VCaP (cell line): ENCODE measurements around the gene MKX.

Source experiments
- H3K27ac ChIP-seq: fragments of 450-650 bp; 2 replicates; pipeline ENCODE4 v1.5.1; 2017
- TF ChIP-seq, protein P1 (sequence below): fragments of 450-650 bp; conservative IDR thresholded peaks from 2 replicates; pipeline ENCODE4 v1.5.1; 2017; ENCODE audit warnings: mild to moderate bottlenecking, moderate library complexity

Gene MKX

DNA sequence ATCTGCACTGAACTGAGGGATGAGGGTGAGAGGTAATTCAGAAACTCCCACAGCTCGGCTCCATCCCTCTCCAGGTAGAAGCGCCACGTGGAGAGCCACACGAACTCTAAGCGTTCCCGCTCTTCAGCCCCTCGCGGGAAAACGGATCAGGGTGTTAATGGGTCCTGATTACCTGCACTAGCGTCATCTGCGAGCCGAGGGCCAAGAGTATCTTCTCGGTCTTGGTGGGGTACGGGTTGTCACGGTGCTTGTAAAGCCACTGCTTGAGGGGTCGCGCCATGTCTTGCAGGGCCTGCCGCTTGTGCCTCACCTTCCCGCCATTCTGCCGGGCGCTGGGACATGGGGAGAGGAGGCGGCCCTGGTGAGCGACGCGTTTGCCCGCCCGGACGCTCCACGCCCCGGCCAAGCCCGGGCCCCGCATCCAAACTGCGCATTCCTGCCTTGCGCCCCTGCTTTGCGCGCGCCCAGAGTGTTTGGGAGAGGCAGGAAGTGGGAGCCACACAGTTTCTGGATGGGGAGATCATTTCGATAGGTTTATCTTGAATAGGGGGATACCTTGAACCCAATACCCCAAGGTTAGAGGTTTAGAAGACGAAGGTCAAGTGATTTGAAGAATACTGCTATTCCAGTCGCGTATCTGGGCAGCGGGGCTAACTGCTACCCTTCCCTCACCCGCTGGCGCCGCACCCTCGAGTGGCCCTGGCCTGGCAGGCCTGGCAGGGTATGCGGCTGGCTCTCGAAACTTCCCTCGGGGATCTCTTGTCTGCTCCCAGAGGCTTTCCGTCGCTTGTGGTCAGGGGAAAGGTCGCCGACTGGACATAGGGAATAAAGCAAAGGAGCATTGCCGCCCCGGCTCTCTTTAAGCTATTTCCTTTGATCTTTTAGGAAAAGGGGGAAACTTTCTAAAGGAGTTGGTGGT, 4.2 kb downstream of the MKX start:
- H3K27ac ChIP-seq, result peak overlapping the region; percentile 93
- TF ChIP-seq, protein P1, sequence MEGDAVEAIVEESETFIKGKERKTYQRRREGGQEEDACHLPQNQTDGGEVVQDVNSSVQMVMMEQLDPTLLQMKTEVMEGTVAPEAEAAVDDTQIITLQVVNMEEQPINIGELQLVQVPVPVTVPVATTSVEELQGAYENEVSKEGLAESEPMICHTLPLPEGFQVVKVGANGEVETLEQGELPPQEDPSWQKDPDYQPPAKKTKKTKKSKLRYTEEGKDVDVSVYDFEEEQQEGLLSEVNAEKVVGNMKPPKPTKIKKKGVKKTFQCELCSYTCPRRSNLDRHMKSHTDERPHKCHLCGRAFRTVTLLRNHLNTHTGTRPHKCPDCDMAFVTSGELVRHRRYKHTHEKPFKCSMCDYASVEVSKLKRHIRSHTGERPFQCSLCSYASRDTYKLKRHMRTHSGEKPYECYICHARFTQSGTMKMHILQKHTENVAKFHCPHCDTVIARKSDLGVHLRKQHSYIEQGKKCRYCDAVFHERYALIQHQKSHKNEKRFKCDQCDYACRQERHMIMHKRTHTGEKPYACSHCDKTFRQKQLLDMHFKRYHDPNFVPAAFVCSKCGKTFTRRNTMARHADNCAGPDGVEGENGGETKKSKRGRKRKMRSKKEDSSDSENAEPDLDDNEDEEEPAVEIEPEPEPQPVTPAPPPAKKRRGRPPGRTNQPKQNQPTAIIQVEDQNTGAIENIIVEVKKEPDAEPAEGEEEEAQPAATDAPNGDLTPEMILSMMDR, result no peak

- no peak overlapping the region for H3K27ac ChIP-seq
- TF ChIP-seq, protein P1, result no peak
These were observed 9.2 kb downstream of the MKX start for GRCh38 chr10:27736396-27736795.

DNA sequence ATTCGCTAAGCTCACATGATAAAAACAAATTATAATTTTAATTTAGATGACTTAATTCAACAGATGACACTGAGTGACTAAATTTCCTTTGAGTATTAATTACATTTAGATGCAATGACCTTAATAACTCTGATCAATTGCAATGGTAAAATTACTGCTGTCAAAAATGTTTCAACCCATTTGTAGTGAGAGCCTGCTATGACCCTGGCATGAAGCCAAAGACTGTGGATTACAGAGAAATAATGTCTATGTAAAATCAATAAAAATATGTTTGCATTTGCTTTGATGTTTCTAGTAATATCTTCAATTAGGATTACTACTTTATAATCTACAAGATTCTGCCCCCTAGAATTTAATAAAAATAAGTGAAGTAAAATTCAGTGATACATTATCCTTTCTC, 15.6 kb downstream of the MKX start:
- TF ChIP-seq, protein P1, result no peak
- H3K27ac ChIP-seq, result no peak overlapping the region

DNA sequence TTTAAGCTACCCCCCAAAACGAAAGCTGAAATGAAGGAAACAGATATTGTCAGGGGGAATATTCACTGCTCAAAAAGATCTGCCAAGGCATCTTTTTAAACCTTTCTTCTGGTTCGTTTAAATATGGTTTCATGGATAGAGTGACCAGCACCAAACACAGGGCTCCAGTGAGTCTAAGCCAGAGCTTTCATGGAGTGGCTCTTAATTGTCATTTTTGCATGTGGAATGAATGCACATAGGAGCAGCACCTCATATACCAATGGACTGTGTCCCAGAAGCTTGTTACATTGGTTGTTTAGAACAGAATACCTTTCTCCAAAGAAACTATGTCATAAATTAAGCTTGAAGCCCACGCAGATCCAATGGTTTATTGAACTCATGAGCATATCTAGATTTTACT, 17.3 kb downstream of the MKX start:
- TF ChIP-seq, protein P1, result no peak
- no peak overlapping the region for H3K27ac ChIP-seq

DNA sequence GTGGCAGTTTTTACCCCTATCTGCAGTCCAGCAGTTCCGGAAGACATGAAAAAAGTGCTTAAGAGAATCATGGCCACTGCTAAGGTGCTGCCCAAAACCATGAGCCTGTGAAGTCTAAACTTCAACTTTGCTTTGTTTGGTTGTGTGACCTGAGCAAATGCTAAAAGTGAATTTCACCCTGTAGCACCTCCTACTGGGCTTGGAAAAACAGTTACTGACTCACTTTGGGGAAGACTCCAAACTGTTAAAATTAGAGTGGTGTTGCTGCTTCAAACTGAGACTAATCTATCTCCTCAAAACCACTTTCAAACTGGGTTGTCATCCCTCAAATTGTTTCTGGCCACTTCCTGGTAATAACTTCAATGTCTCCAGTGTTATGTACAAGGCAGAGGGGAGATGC, 21.3 kb downstream of the MKX start:
- no peak overlapping the region for H3K27ac ChIP-seq
- TF ChIP-seq, protein P1, result peak; percentile 19

DNA sequence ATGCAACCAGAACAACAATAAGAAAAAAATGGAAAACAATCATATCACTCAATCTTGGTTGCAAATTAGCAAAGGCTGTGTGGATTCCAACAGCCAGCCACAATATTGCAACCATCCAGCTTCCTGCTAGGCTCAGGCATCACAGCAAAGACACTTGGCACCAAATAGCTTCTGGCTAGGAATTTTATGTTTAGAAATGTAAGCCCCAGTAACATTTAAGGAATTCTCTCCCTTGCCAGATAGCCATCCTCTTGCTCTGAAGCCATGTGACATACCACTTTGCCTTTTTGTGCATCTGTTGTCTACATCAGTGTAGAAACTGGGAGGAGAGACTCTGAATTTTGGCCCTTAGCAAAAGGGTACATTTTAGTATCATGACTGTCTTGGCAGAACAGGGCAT, 22.2 kb downstream of the MKX start:
- TF ChIP-seq, protein P1, result no peak
- no peak overlapping the region for H3K27ac ChIP-seq

DNA sequence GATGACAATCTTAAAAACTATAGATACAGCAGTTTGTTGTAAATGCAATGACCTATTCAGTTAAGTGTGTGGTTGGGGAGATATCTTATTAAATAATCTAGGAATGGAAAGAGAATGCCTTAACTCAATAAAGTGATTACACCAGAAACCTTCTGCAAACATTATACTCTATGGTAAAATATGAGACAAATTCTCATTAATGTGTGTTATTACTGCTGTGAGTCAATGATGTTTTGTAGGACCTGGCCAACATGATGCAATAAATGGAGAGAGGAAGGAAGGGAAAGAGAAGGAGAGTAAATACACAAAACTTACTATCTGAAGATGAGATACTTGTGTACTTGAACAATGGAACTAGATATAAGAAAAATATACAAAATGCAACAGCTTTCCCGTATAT, 25.1 kb downstream of the MKX start:
- TF ChIP-seq, protein P1, result no peak
- no peak overlapping the region for H3K27ac ChIP-seq
